ELR (cell line): ENCODE results near the gene KRTAP10-1.
A peak's percentile ranks its signal among the peaks of the same experiment; 100 is the strongest.
"Not testable (repeated sequence)": the region's sequence is repeated elsewhere in the genome, so short reads cannot be mapped to it uniquely, and the experiment has no call there.

Experiments
- DNase-seq: peaks from one replicate; pipeline ENCODE4 v3.0.0-alpha.2; 2015; ENCODE audit warnings: low read depth

Gene KRTAP10-1

GRCh38 chr21:44539991-44540666 lies at the start of gene KRTAP10-1:
Gene KRTAP10-1 (minus strand): TSS chr21:44540195. CDS start chr21:44540150, 45 bp downstream.
- DNase-seq = no peak

GRCh38 chr21:44589094-44589493 lies 49.1 kb upstream of the KRTAP10-1 start:
- no peak for DNase-seq

DNA sequence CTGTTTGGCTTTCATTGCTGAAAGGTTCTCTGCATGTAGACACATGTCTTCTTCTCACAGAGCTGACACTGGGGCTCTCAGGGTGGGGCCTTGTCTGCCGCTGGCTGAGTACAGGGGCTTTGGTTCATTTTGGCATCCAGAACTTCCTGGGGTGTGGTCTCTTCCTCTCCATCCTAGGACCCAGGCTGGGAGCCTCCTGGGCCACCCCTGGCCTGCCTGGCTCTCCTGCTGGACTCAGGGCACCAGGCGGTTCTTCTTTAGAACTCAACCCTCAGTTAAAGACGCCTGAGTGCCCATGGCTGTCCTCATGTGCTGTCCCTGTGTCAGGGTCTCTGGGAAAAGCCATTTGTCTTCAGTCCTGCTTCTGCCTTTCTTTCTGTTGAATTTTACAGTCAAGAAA lies 45.9 kb upstream of the KRTAP10-1 start:
- DNase-seq = no peak

GRCh38 chr21:44583800-44584147 lies 43.8 kb upstream of the KRTAP10-1 start:
- DNase-seq = no peak

- DNase-seq = no peak
Measured at GRCh38 chr21:44583089-44583799, 43.2 kb upstream of the KRTAP10-1 start.

DNA sequence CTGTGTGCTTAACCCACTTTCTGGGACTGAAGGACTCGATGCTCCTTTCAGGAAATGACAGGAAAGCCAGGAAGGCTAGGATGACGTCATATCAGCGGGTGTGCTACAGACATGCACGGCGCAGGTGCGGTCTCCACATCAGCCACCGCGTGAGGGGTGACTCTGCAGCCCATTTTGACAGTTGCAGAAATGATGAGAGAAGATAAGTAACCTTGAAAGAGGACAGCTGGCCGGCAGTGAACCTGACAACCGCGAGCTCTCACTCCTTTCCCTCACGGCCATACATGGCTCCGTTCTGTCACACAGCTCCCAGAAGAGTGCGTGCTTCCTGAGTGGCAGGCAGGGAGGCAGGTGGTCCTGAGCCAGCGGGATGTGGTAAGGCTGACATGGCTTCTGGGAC lies 42.1 kb upstream of the KRTAP10-1 start:
- DNase-seq = no peak

DNA sequence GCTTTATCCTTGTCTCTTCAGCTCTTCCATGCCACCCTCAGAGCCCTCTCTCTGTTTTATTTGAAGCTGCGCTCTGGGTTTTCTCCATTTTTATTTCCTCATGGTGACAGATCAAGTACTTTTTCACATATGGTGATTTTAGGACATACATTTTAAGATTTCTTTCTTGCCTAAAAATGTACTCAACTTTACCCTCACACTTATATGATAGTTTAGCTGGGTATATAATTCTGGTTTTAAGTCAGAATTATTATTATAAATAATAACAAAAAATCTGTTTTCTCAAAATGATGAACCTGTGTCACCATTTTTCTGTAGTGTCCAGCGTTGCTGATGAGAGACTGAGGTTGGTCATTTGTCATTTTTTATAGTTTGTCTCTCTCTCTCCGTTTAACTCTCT lies 41.2 kb upstream of the KRTAP10-1 start:
- no peak for DNase-seq

- not testable (repeated sequence) for DNase-seq
Measured at GRCh38 chr21:44580231-44580821, 40.3 kb upstream of the KRTAP10-1 start, which contains the start of gene KRTAP10-5. Gene KRTAP10-5 (minus strand): TSS chr21:44580604. CDS start chr21:44580578, 26 bp downstream.

DNA sequence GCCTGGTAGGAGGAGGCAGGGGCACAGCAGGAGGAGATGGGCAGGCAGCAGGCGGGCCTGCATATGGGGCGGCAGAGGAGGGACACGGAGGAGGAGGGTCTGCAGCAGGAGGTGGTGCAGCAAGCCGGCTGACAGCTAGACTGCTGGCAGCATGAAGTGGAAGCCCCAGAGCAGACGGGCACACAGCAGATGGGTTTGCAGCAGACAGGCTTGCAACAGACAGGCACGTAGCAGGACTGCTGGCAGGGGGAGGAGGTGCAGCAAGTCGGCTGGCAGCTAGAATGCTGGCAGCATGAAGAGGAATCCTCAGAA lies 39.8 kb upstream of the KRTAP10-1 start:
- DNase-seq = no peak

- DNase-seq = no peak
Measured at GRCh38 chr21:44579056-44579832, 39.2 kb upstream of the KRTAP10-1 start.

DNA sequence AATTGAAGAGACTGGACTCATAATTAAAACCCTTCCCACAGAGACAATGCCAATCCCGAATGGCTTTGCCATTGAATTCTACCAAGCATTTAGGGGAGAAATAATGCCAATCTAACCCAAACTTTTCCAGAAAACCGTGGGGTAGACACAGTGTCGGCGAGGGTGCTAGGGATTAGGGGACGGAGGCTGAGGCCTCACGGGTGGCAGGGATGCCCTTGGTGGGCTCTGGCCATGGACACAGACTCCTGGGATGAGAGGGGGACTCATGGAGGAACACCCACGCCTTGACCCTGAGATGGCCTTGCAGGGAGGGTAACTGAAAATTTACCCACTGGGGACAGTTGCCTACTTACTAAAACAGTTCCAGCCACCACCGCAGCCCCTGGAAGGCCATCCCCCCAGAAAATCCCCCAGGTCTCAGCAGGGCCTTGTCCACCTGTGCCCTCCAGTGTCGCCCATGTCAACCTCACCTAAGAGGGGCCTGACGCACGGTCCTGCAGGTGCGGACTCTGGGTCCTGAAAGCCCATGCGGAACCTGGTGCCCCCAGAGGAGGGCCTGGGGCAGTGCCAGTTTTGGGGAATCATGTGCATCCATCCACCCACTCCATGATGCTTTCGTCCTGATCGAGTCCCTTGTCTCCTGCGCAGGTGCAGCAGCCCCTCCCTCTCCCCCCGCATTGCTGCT lies 38.5 kb upstream of the KRTAP10-1 start:
- DNase-seq = no peak

DNA sequence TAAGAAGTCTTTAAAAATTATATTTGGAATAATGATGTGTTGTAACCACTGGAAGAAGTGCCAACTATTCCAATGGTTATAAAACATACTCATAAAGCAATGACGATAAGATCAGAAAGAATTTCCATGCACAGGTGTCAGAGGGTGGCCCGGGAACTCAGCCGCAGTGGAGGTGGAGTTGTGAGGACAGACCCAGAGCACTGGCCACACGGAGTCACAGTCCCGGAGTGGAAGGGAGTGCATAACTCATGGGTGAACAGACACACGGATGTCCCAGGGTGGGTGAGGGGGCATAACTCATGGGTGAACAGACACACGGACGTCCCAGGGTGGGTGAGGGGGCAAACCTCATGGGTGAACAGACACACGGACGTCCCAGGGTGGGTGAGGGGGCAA lies 36.0 kb upstream of the KRTAP10-1 start:
- DNase-seq = no peak

DNA sequence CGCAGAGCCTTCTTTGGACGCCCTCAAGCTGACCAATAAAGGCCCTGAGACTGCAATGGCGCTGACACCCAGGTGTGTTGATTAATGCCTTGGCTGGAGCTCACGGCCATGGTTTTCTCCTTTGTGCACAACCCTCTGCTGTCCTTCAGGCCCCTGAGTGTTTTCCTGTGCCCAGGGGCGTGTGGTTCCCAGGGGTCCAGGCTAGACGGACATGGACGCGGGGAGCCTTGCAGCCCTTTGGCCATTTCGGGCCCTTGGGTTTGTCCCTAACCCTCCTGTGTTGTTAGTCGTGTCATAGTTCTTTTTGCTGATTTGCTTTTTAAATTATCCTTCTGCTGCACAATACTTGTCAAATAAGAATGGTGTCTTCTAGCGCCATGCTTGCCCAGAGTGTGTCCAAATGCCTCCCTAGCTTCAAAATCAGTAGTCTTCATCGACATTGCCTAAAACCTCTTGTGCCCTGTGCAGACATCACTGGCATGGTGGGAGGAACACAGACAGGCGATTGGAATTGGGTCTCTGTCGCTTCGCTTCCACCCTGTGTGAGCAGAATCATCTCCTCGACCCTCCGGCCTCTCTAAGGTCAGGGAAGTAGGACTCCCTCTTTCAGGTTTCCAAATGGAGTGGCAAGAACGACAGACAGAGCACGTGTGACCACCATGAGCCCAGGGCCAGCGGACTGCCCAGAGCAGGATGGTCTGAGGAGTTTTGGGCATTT lies 35.5 kb upstream of the KRTAP10-1 start:
- no peak for DNase-seq

GRCh38 chr21:44574457-44575306 lies 34.7 kb upstream of the KRTAP10-1 start:
- DNase-seq = no peak

DNA sequence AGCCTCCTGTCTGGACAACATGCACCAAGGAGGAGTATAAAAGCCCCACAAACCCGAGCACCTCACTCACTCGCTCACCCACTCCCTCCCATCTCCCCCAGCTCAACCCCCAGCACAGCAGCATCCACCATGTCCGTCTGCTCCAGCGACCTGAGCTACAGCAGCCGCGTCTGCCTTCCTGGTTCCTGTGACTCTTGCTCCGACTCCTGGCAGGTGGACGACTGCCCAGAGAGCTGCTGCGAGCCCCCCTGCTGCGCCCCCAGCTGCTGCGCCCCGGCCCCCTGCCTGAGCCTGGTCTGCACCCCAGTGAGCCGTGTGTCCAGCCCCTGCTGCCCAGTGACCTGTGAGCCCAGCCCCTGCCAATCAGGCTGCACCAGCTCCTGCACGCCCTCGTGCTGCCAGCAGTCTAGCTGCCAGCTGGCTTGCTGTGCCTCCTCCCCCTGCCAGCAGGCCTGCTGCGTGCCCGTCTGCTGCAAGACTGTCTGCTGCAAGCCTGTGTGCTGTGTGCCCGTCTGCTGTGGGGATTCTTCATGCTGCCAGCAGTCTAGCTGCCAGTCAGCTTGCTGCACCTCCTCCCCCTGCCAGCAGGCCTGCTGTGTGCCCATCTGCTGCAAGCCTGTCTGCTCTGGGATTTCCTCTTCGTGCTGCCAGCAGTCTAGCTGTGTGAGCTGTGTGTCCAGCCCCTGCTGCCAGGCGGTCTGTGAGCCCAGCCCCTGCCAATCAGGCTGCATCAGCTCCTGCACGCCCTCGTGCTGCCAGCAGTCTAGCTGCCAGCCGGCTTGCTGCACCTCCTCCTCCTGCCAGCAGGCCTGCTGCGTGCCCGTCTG lies 33.8 kb upstream of the KRTAP10-1 start, which contains the start of gene KRTAP10-4:
KRTAP10-4 (plus strand) TSS at position 100 of the 827 bp plus-strand sequence; CDS start at position 130, 30 bp downstream.
- not testable (repeated sequence) for DNase-seq

DNA sequence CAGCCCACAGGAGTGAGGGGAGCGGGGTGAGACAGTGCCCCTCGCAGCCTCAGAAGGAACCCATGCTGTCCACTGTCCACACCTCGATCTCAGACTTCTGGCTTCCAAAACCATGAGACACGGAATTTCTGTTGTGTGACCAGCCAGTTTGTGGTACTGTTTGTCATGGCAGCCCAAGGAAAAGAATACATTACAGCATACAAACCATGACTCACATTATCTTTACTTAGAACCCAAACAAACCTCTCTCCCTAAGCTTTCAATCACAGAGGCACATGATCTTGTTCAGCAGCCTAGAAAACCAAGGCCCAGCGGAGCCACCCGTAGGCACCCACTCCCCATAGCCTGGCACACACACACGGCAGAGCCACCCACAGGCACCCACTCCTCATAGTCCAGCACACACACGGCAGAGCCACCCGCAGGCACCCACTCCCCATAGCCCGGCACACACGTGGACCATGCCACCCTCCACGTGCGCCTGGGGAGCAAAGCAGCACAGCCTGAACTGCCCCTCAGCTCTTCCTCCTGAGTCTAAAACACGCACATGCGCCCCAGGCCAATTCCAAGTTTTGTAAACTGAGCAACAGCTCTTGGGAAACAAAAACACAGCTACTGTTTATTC lies 33.1 kb upstream of the KRTAP10-1 start:
- DNase-seq = peak; percentile 4

DNA sequence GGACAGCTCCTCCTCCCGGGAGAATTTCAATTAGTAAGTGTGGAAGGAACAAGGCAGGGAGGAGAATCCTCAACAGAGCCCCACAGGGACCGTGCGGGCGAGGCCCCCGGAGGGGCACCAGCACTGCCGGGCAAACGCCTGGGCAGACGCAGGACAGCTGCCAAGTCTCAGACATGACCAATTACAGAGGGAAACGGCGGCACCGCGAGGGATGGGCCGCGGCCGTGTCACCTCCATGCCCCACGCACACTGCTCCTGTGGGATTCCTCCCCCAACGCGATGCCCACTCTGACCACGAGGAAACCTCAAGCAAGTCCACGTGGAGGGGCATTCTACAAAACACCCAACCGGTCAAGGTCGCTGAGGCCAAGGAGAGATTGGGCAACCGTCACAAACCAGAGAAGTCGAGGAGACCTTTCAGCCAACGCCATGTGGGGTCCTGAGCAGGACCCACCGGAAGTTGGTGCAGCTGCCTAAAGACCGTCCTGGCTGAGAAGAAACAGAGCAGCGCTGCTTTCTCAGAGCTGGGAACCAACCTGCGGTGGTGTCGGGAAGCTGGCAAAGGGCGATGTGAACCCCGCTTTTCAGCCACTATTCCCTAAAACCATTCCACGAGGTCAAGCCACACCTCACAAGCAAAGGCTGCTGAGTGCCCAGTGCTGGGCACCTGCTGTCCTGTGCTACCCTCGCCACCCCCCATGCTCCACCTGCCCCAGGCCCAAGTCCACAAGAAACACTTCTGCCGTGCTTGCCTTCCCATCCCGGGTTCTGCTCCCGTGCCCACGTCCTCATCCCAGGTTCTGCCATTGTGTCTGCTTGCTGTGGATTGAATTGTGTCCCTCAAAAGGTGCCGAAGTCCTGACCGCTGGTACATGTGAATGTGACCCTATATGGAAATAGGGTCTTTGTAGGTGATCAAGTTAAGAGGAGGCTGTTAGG lies 32.1 kb upstream of the KRTAP10-1 start:
- no peak for DNase-seq

GRCh38 chr21:44571296-44571695 lies 31.3 kb upstream of the KRTAP10-1 start:
- DNase-seq = no peak
